22Rv1 (cell line): ENCODE measurements around the gene ZNF524.

Source experiments
- H3K27ac ChIP-seq: fragments of 450-650 bp; 2 replicates; pipeline ENCODE4 v1.5.1; 2017
- ZFX ChIP-seq: fragments of 450-650 bp; IDR thresholded peaks from 2 replicates; pipeline ENCODE4 v1.6.1; 2017; ENCODE audit warnings: antibody characterized with exemption, borderline replicate concordance
- TF ChIP-seq, protein P1 (sequence below): fragments of 450-650 bp; IDR thresholded peaks from 2 replicates; pipeline ENCODE4 v1.5.1; 2017; ENCODE audit warnings: mild to moderate bottlenecking

ZNF524 gene

DNA sequence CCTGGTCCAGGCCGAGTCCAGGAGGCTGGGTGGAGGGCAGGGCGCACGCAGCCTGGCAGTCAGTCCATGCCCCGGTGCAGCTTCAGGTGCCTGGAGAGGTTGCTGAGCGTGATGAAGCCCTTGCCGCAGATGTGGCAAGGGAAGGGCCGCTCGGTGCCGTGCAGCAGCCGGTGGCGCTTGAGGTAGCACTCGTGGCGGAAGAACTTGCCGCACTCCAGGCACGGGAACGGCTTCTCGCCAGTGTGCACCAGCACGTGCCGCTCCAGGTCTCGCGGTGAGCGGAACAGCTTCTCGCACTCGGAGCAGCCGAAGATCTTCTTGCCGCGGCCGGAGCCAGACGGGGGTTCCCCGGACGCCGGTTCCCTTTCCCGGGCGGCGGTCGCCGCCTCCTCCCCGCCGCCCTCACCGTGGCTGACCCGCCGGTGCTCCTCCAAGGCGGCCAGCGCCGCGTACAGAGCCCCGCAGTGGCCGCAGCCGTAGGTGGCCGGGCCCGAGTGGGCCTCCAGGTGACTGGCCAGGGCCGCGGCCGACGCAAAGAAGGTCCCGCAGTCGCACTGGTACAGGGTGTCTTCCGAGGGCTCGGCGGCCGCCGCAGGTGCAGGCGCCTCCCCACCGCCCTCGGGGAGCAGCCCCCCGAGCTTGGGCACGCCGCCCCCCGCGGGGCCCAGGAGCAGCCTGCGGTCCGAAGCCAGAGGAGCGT lies 7.5 kb upstream of the ZNF524 start:
- TF ChIP-seq, protein P1, sequence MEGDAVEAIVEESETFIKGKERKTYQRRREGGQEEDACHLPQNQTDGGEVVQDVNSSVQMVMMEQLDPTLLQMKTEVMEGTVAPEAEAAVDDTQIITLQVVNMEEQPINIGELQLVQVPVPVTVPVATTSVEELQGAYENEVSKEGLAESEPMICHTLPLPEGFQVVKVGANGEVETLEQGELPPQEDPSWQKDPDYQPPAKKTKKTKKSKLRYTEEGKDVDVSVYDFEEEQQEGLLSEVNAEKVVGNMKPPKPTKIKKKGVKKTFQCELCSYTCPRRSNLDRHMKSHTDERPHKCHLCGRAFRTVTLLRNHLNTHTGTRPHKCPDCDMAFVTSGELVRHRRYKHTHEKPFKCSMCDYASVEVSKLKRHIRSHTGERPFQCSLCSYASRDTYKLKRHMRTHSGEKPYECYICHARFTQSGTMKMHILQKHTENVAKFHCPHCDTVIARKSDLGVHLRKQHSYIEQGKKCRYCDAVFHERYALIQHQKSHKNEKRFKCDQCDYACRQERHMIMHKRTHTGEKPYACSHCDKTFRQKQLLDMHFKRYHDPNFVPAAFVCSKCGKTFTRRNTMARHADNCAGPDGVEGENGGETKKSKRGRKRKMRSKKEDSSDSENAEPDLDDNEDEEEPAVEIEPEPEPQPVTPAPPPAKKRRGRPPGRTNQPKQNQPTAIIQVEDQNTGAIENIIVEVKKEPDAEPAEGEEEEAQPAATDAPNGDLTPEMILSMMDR = no peak
- no peak for TF ChIP-seq ZFX

DNA sequence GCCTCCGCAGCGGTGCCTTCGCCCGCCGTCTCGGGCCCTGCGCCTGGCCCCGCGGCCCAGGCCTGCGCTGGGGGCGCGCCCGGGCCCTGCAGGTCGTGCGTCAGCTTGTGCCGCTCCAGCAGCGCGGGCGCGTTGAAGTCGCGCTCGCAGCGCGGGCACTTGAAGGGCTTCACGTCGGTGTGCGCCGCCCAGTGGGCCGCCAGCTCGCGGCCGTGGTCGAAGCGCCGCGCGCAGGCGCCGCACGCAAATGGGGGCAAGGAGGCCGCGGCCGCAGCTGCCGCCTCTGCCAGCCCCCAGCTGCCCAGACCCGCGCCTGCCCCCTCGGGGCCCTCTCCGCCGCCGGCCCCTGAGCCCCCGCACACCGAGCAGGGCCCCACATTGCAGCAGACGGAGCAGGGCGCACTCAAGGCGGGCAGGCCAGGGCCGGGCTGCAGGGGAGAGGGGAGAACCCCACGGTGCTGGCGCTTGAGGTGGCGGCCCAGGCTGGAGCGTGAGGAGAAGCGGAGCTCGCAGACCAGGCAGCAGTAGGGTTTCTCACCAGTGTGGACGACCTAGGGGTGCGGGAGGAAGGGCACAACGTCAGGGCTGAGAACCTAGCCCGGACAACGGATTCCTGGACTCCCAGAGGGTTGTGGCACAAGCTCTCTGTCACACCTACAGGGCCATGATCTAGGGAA lies 6.9 kb upstream of the ZNF524 start:
- no peak overlapping the region for H3K27ac ChIP-seq
- TF ChIP-seq ZFX = no peak
- TF ChIP-seq, protein P1 = no peak

More for the DNA sequence above, 7.5 kb upstream of the ZNF524 start:
- no peak overlapping the region for H3K27ac ChIP-seq

GRCh38 chr19:55594996-55595545 lies 5.0 kb upstream of the ZNF524 start:
- TF ChIP-seq ZFX = no peak
- TF ChIP-seq, protein P1 = no peak
- H3K27ac ChIP-seq = no peak overlapping the region

DNA sequence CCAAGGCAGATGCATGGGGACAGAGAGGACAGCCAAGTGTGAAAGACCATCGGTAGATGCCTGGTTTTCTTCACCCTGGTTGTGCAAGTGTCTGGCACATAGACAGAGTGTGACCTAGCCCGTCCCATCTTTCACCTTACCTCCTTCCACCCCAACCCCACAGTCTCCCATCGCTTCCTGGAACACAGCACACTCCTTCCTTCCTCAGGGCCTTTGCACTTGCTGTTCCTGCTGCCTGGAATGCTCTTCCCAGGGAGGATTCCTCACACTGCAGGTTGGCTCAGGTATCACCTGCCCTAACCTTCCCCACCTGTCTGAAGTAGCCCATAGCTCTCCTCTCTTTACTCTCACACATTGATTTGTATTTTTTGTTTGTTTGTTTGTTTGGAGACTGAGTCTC lies 3.8 kb upstream of the ZNF524 start:
- TF ChIP-seq, protein P1 = no peak
- no peak for TF ChIP-seq ZFX
- no peak overlapping the region for H3K27ac ChIP-seq

GRCh38 chr19:55597501-55597921 lies 2.6 kb upstream of the ZNF524 start:
- no peak for TF ChIP-seq ZFX
- TF ChIP-seq, protein P1 = no peak
- H3K27ac ChIP-seq = no peak overlapping the region

DNA sequence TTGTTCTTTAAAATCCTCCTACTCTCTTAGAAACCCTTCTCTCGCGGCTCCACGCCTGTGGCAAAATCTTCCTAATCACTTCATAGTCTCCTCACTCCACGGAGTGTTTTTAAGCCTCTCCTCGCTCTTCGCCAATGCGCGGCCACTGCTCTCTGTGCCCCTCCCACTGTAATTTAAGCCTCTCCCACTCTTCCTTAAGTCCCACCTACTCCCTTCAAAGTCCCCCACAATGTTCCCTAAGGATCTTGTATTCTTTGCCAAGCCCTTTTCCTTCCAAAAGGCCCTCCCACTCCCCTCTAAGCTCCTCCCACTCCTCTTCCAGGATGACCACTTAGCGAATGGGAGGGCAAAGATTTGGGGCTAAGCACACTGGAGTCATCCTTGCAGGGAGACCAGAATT lies 2.1 kb upstream of the ZNF524 start:
- H3K27ac ChIP-seq = peak overlapping the region; percentile 98
- no peak for TF ChIP-seq ZFX
- TF ChIP-seq, protein P1 = no peak
